Left cardiac atrium (tissue), 4 donors: ENCODE results near the gene ZC3H7A. TPM values are rescaled to one million over a fixed set of nuclear protein-coding genes. Genes with fewer than 3 reads are reported as not detected.
"Not testable (repeated sequence)": the region's sequence is repeated elsewhere in the genome, so short reads cannot be mapped to it uniquely, and the experiment has no call there.

Source experiments
- ATAC-seq, 2 donors: fragments of 200-7000 bp; cut with Tn5 transposase; one replicate each; pipeline ENCODE4 v1.9.1; 2020; ENCODE audit warnings: mild to moderate bottlenecking in 2 of 2, moderate library complexity in 2 of 2
- DNase-seq: peaks from one replicate; pipeline ENCODE4 v3.0.0-alpha.2; 2020
- intact Hi-C, 2 donors: fragments of 100-400 bp; cut with DNase I; formaldehyde crosslinking; loops; one replicate each; pipeline versions ENCODE4 v1.14.1 to v1.15.1; 2022 to 2023
- total RNA-seq, 2 donors: library from RNA; stranded (reverse); fragmentation: NEBNext Ultra II Directional; extraction: Animal tissue kit (Norgen Biotek cat#: 25700); gene quantifications; one replicate each; pipeline ENCODE4 v1.2.1, GENCODE V29; 2021
- donor health status: DM: no; HTN: yes; CAD: no.
- donor health status: DM: no; HTN: yes; CAD: no; lungs with severe emphysema.
- donor health status: DM: yes; HTN: yes; CAD: no.
- donor health status: Dilated cardiomyopathy.

ZC3H7A gene
- total RNA-seq, 2 donors from 2014 or later, result 24.0 to 28.2 TPM

DNA sequence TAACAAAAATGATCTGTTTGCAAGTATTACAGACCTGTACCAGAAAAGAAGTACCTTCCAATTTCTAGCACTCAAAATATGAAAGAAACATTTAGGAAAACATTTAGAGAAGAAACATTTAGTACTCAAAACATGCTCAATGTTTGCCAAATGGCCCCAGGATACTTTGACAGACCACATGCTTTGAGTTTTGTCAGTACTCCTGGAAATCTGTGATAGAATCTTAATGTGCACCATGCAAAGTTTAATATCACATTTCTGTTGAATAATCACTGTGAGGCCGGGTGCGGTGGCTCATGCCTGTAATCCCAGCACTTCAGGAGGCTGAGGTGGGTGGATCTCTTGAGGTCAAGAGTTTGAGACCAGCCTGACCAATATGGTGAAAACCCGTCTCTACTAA is 8.5 kb upstream of the ZC3H7A start:
- DNase-seq (no peak), ATAC-seq (no peak)
- intact Hi-C loops, result no loop called here

DNA sequence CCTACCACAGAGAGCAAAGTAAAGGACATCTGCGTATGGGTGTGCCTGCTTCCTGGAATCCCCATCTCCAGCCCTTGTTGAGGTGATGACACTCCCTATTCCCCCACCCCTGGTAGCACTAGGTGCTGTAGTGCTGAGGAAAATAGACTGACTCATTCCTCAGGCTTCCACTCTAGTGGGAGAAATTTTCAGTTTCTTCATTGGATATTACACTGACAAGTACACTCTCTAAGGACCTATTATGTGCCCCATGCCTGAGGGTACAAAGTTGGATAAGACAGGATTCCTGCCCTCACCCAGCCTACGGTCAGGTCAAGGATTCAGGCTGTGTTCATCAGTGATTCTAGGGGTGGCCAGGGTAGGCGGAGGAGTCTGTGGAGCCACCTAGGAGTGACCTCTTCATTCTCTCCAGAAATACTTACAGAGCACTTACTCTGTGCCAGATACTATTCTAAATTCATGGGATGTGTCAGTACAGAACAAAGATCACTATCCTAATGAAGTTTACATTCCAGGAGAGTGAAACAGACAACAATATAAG is 4.5 kb upstream of the ZC3H7A start:
- intact Hi-C loops, result no loop called here
- ATAC-seq (no peak), DNase-seq (no peak)

DNA sequence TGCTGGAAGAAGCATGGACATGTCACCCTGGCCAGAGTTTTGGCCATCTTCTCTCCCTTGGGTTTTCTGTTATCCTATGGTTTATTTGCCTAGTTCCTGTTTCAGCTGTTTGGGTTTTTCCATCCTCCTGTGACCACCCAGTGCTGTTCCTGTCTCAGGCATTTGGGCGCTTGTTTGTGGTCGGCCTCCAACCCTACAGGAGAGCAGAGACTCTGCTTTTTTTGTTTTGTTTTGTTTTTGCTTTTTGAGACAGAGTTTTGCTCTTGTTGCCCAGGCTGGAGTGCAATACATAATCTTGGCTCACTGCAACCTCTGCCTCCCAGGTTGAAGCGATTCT is 3.3 kb upstream of the ZC3H7A start:
- ATAC-seq, result no peak
- intact Hi-C loops, result no loop called here

DNA sequence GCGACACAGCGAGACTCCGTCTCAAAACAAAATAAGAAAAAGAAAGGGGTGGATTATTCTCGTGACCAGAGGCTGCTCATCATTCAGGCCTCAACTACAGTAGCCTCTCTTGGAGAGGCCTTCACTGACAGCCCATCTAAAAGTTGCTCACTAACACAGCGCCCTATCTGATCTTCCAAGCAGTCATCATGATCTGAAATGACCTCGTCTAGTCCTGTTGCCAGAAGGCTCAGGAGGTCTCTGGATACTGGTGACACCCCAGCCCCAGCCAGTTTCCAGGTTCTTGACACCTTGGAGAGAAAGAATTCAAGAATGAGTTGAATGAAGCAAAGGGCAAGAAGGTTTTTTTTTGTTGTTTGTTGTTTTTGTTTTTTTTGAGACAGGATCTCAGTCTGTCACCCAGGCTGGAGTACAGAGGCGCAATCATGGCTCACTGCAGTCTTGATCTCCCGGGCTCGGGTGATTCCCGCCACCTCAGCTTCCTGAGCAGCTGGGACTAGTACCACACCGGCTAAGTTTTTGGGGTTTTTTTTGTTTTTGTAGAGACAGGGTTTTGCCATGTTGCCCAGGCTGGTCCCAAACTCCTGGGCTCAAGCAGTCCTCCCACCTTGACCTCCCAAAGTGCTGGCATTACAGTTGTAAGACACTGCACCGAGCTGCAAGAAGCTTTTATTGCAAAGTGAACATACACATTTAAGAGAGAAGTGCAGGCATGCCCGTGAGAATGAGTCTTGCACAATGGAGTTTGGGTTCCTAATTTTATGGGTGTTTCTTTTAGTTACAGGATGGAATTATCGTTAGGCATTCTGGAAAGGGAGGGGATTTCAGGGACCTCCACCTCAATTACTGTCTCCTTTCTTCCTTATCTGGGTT is 2.7 kb upstream of the ZC3H7A start:
- intact Hi-C loops, result loop anchor here in 1 of 2 donors (5.0 kb wide), 1 partner anchor 57 kb away; the partner anchor contains the start of gene TXNDC11
- DNase-seq (no peak), ATAC-seq (no peak)

More for the DNA sequence above, 3.3 kb upstream of the ZC3H7A start:
- DNase-seq, result no peak

DNA sequence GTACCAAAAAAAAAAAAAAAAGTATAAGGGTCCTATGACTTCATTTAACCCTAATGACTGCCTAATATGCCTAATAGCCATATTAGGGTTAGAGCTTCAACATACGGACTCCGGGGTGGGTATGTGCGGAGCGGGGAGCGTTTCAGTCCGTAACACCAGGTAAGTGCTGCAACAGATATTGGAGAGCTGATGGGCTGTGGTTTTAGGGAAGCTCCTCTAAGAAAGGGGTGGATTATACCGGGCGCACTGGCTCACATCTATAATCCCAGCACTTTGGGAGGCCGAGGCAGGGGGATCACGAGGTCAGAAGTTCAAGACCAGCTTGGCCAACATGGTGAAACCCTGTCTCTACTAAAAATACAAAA is 1.9 kb upstream of the ZC3H7A start:
- no peak for DNase-seq
- intact Hi-C loops, result loop anchor here in 1 of 2 donors (5.0 kb wide), 1 partner anchor 57 kb away; the partner anchor contains the start of gene TXNDC11
- no peak for ATAC-seq

DNA sequence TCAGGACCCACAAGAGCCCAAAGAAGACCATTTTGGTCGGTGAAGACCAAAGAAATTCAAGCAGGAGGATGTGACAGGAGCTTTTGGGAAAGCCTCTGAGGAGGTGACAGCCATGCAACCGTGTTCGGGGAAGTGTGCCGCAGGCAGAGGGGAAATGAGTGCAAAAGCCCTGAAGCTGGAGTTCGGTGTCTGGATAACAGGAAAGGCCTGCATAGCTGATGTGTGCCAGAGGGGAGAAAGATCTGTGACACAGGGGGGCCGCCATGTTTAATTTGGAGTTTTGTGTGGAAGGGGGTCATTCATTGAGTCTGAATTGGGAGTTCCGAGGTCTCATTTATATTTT is 870 bp upstream of the ZC3H7A start:
- DNase-seq (no peak), ATAC-seq (peak; percentile 3 to 6)
- intact Hi-C loops, result loop anchor here in 1 of 2 donors (5.0 kb wide), 1 partner anchor 56 kb away; the partner anchor contains the start of gene TXNDC11

DNA sequence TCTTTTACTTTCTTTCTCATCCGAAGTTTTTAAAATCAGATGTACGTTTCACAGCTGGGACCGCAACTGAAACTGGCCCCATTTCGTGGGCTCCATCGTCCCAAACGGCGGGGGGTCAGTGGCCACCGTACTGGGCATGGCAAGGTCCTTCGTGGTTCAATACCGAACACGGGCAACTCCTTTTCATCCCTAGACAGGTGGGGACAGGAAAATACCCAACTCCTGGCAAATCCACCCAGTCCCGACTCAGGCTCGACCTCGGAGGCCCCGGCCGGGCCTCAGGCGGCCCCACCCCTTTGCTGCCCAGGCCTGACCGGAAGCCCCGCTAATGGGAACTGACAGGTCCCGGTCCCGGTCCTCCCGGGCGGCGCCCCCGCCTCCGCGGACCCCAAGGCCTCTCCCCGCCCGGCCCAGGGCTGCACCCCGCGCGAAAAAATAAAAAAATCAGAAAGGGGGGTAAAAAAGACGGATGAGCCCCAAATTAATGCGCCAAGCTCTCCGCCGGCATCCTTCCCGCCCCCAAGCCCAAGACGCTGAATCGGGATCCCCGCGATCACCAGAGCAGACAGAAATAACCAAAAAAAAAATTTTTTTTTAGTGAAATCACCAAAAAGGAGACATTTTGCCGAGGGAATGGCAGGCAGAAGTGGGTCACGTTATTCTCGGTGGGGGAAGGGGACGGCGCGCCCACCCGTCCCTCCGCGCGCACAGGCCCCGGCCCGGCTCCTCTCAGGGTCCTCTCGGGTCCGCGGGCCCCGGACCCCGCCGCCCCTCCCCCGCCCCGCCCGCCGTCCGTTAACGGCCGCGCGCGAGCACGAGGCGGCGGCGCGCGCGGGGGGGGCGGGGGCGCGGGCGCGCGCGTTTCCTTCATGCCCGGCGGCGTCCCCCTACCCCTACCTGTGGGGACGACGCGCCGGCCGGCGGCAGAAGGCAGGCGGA is 562 bp downstream of the ZC3H7A start:
- intact Hi-C loops, result loop anchor here in 1 of 2 donors (5.0 kb wide), 1 partner anchor 54 kb away; the partner anchor contains the start of gene TXNDC11
- DNase-seq, result peak; percentile 80
- ATAC-seq, result peak; percentile 45 to 55

DNA sequence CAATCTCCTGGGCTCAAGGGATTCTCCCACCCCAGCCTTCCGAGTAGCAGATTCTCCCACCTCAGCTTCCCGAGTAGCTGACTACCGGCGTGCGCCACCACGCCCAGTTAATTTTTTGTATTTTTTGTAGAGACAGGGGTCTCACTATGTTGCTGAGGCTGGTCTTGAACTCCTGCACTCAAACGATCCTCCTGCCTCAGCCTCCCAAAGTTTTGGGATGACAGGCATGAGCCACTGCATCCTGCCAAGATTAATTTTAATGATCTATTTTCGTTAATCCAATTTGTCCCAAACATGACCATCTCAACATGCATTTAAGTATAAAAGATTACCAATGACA is 1.2 kb downstream of the ZC3H7A start:
- intact Hi-C loops, result loop anchor here in 1 of 2 donors (5.0 kb wide), 1 partner anchor 54 kb away; the partner anchor contains the start of gene TXNDC11
- ATAC-seq (no peak), DNase-seq (no peak)

DNA sequence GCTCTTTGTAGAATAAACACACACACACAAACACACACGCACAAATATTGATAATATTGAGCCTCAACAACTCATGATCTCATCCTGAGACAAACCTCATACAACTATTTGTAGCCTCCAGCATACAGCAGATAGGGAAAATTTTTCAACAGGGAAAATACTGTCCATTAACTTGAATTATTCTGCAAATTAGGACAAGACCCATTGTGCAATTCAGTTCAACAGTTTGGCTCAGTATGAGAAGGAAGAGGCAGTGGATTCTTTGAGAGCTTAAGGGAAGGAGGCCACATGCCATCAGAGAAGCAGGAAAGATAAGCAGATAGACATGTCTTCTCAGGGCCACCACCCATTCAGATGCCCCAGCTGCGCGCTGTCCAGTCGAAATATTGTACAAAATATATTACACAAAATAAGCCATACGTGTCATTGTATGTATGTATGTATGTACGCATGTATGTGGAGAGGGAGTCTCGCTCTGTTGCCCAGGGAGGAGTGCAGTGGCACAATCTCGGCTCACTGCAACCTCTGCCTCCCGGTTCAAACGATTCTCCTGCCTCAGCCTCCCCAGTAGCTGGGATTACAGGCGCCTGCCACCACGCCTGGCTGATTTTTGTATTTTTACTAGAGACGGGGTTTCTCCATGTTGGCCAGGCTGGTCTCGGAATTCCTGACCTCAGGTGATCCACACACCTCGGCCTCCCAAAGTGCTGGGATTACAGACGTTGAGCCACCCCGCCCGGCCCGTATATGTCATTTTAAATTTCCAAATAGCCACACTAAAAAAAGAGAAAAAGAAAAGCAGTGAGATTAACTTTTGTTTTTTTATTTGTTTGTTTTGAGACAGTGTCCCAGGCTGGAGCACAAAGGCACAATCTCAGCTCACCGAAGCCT is 1.8 kb downstream of the ZC3H7A start:
- DNase-seq (no peak), ATAC-seq (no peak)
- intact Hi-C loops, result loop anchor here in 1 of 2 donors (5.0 kb wide), 1 partner anchor 53 kb away; the partner anchor contains the start of gene TXNDC11

DNA sequence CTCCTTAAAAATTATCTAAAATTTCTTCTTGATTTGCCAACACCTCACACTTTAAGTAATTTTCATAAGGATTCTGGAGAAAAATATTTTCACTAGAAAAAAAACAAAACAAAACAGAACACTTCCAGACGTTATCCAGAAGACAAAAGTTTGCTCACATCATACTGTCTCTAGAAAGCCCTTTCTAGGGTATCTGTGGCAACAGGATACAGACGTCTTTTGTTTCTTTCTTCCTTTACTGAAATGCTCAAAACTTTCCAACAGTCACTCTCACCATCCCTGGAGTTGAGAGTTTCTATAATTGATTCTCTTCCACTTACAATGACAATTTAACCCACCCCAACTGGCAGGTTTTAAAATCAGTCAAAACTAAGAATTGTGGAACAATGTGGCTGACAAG is 2.6 kb downstream of the ZC3H7A start:
- no peak for DNase-seq
- intact Hi-C loops, result no loop called here
- ATAC-seq, result no peak

DNA sequence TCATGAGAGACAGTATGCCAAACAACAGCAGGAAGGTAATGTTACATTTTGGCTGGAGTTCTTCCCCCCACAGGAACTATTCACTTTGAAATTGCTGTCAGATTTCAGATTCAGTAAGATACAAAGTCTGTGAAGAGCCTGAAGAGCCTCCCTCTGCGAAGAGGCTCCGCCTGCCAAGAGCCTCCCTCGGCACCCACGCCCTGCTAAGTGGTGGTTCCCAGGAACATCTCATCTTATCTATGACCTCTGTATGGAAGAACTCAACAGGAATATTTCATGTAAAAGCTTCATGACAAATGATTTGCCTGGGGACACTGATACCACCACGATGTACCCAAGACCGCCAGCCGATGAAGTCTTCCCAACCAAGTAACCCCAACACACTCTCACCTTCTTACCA is 3.2 kb downstream of the ZC3H7A start:
- no peak for DNase-seq
- intact Hi-C loops, result no loop called here
- ATAC-seq, result peak in 1 of 2 donors; percentile 27

DNA sequence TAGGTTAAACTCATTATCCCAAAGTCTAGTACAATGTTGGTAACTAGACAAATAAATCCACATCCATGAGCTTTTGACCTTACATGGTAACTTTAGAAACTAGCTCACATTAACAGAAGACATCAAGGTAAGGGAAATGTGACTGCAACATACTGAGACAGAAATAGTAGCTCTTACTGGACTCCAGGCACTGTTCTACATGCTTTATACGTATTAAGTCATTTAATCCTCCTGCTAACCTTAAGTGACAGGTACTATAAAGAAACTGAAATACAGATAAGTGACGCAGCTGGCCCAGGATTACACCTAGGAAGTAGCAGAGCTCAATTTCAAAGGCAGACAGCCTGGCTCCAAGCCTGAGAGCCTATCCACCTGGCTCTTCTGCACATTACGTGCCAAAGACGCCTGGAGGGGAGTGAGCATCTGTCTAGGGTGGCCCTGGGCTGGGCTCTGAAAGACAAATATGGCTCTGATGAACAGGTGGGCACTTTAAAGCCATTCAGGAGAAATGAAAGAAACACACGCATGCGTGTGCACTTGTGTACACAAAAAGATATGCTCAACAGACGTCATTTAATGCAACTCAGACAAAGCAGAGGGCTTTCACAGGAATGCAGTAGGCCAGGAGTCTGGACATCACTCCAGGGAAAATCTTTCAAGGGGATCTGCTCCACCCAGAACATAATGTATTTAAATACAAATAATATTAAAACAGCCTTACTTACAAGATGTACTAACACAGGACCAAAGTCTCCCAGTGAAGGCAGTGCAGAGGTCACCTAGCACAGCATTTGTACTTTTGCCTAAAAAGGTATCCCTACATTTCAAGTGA is 4.4 kb downstream of the ZC3H7A start:
- intact Hi-C loops, result no loop called here
- DNase-seq, result no peak
- no peak for ATAC-seq

DNA sequence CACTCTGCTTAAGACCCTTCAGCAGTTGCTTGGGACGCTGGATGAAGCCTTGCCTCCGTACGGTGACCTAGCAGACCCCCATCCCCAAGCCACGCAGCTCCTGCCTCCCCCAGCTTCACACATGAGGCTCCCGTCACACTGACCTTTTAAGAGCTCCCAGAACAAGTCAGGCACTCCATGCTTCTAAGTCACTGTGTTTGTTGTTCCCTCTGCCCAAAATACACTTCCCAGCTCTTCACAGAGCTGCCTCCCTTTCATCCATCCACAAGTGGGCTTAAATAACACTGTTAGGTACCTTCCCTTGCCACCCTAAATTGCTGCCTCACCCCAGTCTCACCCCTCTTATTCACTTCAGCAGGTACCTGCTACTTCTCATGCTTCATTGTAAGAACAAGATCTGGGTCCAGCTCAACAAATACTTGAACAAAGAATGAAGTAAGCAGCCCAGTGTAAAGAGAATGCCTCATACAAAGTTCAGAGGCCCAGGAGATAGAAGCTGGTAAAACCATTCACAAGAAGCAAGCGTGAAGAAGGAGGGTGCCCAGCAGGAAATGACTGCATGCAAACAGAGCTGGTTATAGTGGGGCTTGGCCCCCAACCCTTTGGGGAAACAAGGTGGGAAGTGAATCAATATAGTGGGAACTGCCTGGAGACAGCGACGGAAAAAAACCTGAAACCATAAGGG is 5.8 kb downstream of the ZC3H7A start:
- intact Hi-C loops, result no loop called here
- ATAC-seq, result no peak
- no peak for DNase-seq

DNA sequence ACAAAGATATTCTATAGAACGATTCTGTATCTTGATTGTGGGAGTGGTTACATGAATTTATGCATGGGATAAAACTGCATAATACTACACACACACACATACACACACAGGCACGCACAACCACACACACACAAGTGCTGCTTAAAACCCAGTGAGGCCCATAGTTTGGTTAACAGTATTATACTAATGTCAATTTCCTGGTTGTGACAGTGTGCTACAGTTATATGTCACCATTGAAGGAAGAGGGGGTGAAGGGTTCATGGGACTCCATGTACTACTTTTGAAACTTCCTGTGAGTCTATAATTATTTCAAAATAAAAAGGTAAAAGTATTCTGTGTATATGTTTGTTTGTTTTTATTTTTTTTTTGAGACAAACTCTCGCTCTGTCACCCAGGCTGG is 8.1 kb downstream of the ZC3H7A start:
- DNase-seq, result no peak

DNA sequence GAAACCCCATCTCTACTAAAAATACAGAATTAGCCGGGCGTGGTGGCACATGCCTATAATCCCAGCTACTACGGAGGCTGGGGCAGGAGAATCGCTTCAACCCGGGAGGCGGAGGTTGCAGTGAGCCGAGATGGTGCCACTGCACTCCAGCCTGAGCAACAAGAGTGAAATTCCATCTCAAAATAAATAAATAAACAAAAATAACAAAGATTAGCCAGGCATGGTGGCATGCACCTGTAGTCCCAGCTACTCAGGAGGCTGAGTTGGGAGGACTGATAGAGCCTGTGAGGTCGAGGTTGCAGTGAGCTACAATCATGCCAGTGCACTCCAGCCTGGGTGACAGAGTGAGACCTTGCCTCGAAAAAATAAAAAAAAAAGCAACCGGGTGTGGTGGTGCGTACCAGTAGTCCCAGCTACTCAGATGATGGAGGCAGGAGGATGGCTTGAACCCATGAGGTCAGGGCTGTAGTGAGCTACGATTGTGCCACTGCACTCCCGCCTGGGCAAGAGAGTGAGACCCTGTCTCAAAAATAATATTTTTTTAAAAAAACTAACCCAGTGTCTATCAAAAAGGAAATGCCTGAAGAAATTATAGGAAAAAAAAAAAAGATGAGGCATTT is 12.0 kb downstream of the ZC3H7A start:
- ATAC-seq, DNase-seq, intact Hi-C loops: not testable (repeated sequence)

More for the DNA sequence above, 8.1 kb downstream of the ZC3H7A start:
- intact Hi-C loops, result no loop called here
- no peak for ATAC-seq

DNA sequence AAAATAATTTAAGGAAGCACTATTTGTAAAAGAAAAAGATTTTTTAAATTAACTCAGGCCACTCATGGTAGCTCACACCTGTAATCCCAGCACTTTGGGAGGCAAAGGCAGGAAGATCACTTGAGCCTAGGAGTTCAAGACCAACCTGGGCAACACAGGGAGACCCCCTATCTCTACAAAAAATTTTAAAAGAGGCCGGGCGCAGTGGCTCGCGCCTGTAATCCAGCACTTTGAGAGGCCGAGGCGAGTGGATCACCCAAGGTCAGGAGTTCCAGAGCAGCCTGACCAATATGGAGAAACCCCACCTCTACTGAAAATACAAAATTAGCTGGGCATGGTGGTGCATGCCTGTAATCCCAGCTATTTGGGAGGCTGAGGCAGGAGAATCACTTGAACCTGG is 12.7 kb downstream of the ZC3H7A start:
- ATAC-seq, intact Hi-C loops, DNase-seq: not testable (repeated sequence)

DNA sequence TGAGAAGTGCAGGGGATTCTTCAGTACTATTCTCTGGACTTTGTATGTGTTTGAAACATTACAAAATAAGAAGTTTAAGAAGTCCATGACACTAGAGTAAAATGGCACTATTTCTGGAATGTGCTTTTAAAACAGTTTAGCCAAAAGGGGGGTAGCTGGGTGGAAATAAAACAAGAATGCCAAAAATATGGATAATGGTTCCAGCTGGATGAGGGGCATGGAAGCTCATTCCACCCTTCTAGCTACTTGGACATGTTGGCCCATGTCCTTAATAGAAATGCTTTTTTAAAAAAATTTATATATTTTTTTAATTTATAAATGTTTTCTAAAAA is 13.1 kb downstream of the ZC3H7A start:
- no peak for DNase-seq
- peak in 1 of 2 donors; percentile 18 for ATAC-seq
- intact Hi-C loops, result no loop called here
